Measurements from ENCODE around the gene CACNA1C.

DNA sequence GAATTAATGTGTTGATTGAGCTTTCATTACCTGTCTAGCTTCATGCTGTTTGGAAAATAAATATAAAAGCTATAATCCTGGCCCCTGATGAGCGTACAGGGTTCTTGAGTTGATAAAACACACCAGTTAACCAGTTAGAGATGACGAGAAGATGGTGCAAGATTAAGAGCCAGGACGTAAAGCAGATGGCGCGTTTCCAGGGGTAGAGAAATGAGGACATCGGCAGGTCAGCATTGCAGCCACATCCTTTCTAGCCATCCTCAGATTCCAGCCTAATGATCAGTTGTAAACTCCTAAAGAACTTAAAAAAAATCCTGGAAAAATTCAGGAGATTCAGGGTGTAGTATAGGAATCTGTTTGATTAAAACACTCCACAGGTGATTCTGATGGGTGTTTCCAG is 203.7 kb downstream of the CACNA1C start:
- TF ChIP-seq, protein P1, sequence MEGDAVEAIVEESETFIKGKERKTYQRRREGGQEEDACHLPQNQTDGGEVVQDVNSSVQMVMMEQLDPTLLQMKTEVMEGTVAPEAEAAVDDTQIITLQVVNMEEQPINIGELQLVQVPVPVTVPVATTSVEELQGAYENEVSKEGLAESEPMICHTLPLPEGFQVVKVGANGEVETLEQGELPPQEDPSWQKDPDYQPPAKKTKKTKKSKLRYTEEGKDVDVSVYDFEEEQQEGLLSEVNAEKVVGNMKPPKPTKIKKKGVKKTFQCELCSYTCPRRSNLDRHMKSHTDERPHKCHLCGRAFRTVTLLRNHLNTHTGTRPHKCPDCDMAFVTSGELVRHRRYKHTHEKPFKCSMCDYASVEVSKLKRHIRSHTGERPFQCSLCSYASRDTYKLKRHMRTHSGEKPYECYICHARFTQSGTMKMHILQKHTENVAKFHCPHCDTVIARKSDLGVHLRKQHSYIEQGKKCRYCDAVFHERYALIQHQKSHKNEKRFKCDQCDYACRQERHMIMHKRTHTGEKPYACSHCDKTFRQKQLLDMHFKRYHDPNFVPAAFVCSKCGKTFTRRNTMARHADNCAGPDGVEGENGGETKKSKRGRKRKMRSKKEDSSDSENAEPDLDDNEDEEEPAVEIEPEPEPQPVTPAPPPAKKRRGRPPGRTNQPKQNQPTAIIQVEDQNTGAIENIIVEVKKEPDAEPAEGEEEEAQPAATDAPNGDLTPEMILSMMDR (IDR thresholded peaks at IDR 0.05) = no peak
- no peak for TF ChIP-seq EP300 (IDR thresholded peaks at IDR 0.05)
- no peak for TF ChIP-seq POLR2A (IDR thresholded peaks at IDR 0.05)

All from tibial nerve (tissue), 4 donors.